Loucy (cell line): Measurements from ENCODE around the gene CFAP54.

Experiments
- H2AFZ ChIP-seq: fragments of 200-600 bp; sonication (generic); 2 replicates; pipeline ENCODE4 v1.6.0; 2016; ENCODE audit warnings: antibody characterized with exemption, mild to moderate bottlenecking, low read length, moderate library complexity
- H3F3A ChIP-seq: fragments of 200-600 bp; 2 replicates; pipeline ENCODE4 v1.6.0; 2016; ENCODE audit warnings: antibody characterized with exemption, low read depth, mild to moderate bottlenecking
- H3K27me3 ChIP-seq: fragments of 200-600 bp; sonication (generic); 2 replicates; pipeline ENCODE4 v1.6.1; 2014; ENCODE audit warnings: low read length, mild to moderate bottlenecking; ENCODE audit not compliant: insufficient read depth, poor library complexity, severe bottlenecking
- H3K36me3 ChIP-seq: fragments of 200-600 bp; sonication (generic); 2 replicates; pipeline ENCODE4 v1.6.1; 2016; ENCODE audit warnings: low read length; ENCODE audit not compliant: insufficient read depth
- H3K4me1 ChIP-seq: fragments of 200-600 bp; sonication (generic); 2 replicates; pipeline ENCODE4 v1.5.1; 2014; ENCODE audit warnings: low read length, mild to moderate bottlenecking; ENCODE audit not compliant: insufficient read depth, poor library complexity, severe bottlenecking
- H3K4me2 ChIP-seq: fragments of 200-600 bp; sonication (generic); 2 replicates; pipeline ENCODE4 v1.6.0; 2014; ENCODE audit warnings: antibody characterized with exemption, low read length, low read depth, mild to moderate bottlenecking; ENCODE audit not compliant: poor library complexity, severe bottlenecking
- H3K4me3 ChIP-seq: fragments of 200-600 bp; sonication (generic); 2 replicates; pipeline ENCODE4 v1.5.1; 2014; ENCODE audit warnings: low read length, mild to moderate bottlenecking, mixed read lengths; ENCODE audit not compliant: poor library complexity, severe bottlenecking
- H3K79me2 ChIP-seq: fragments of 200-600 bp; sonication (generic); 2 replicates; pipeline ENCODE4 v1.6.1; 2014; ENCODE audit warnings: low read length; ENCODE audit not compliant: insufficient read depth
- H3K9ac ChIP-seq: fragments of 200-600 bp; sonication (generic); 2 replicates; pipeline ENCODE4 v1.6.0; 2014; ENCODE audit warnings: mild to moderate bottlenecking, low read depth, low read length, moderate library complexity; ENCODE audit not compliant: poor library complexity, severe bottlenecking
- H3K9me2 ChIP-seq: fragments of 200-600 bp; sonication (generic); replicated peaks from 2 replicates; pipeline ENCODE4 v1.6.1; 2016; ENCODE audit warnings: low read depth, low read length, mixed read lengths
- H3K9me3 ChIP-seq: fragments of 200-600 bp; sonication (generic); 2 replicates; pipeline ENCODE4 v1.6.1; 2014; ENCODE audit warnings: mild to moderate bottlenecking, antibody characterized with exemption, low read length, low read depth; ENCODE audit not compliant: insufficient read depth
- H4K20me1 ChIP-seq: fragments of 200-600 bp; sonication (generic); 2 replicates; pipeline ENCODE4 v1.6.0; 2014; ENCODE audit warnings: antibody characterized with exemption, low read length, mild to moderate bottlenecking; ENCODE audit not compliant: insufficient read depth, poor library complexity, severe bottlenecking
- EZH2phosphoT487 ChIP-seq: fragments of 200-600 bp; IDR thresholded peaks from 2 replicates; pipeline ENCODE4 v1.6.1; 2018; ENCODE audit warnings: antibody characterized with exemption, mild to moderate bottlenecking, moderate library complexity, borderline replicate concordance
- TF ChIP-seq, protein P1 (sequence below): fragments of 200-600 bp; sonication (generic); conservative IDR thresholded peaks from 2 replicates; pipeline ENCODE4 v1.5.1; 2014; ENCODE audit warnings: mild to moderate bottlenecking, antibody characterized with exemption, low read length

The CFAP54 gene

GRCh38 chr12:96809522-96809921 is 320.1 kb downstream of the CFAP54 start:
- Histone ChIP-seq H3K9ac (no peak overlapping the region), H2AFZ (no peak overlapping the region), H3K9me2 (no peaks in the 10 kb centered on the region), H3K79me2 (no peaks in the 10 kb centered on the region), H3K36me3 (no peaks in the 10 kb centered on the region), H3K4me2 (no peak overlapping the region), H3K4me3 (no peak overlapping the region), H3K27me3 (no peaks in the 10 kb centered on the region), H4K20me1 (no peaks in the 10 kb centered on the region), H3K4me1 (no peaks in the 10 kb centered on the region), H3F3A (no peaks in the 10 kb centered on the region), H3K9me3 (no peaks in the 10 kb centered on the region)
- TF ChIP-seq EZH2phosphoT487 = no peak
- TF ChIP-seq, protein P1, sequence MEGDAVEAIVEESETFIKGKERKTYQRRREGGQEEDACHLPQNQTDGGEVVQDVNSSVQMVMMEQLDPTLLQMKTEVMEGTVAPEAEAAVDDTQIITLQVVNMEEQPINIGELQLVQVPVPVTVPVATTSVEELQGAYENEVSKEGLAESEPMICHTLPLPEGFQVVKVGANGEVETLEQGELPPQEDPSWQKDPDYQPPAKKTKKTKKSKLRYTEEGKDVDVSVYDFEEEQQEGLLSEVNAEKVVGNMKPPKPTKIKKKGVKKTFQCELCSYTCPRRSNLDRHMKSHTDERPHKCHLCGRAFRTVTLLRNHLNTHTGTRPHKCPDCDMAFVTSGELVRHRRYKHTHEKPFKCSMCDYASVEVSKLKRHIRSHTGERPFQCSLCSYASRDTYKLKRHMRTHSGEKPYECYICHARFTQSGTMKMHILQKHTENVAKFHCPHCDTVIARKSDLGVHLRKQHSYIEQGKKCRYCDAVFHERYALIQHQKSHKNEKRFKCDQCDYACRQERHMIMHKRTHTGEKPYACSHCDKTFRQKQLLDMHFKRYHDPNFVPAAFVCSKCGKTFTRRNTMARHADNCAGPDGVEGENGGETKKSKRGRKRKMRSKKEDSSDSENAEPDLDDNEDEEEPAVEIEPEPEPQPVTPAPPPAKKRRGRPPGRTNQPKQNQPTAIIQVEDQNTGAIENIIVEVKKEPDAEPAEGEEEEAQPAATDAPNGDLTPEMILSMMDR = no peak

- Histone ChIP-seq H3K9me3 (no peaks in the 10 kb centered on the region), H3F3A (no peaks in the 10 kb centered on the region), H4K20me1 (no peaks in the 10 kb centered on the region), H3K27me3 (no peaks in the 10 kb centered on the region), H3K4me2 (no peak overlapping the region), H2AFZ (no peak overlapping the region), H3K36me3 (no peaks in the 10 kb centered on the region), H3K4me3 (no peak overlapping the region), H3K4me1 (no peaks in the 10 kb centered on the region), H3K79me2 (no peaks in the 10 kb centered on the region), H3K9ac (no peak overlapping the region), H3K9me2 (no peaks in the 10 kb centered on the region)
- TF ChIP-seq, protein P1 = no peak
- TF ChIP-seq EZH2phosphoT487 = no peak
Observed at GRCh38 chr12:96810057-96810456, 320.7 kb downstream of the CFAP54 start.

GRCh38 chr12:96810477-96810876 is 321.1 kb downstream of the CFAP54 start:
- Histone ChIP-seq H3K4me2 (no peak overlapping the region), H2AFZ (no peak overlapping the region), H3K27me3 (no peaks in the 10 kb centered on the region), H3K9me2 (no peaks in the 10 kb centered on the region), H3K4me3 (no peak overlapping the region), H3K9me3 (no peaks in the 10 kb centered on the region), H3K4me1 (no peaks in the 10 kb centered on the region), H4K20me1 (no peaks in the 10 kb centered on the region), H3K9ac (no peak overlapping the region), H3K36me3 (no peaks in the 10 kb centered on the region), H3K79me2 (no peaks in the 10 kb centered on the region), H3F3A (no peaks in the 10 kb centered on the region)
- TF ChIP-seq EZH2phosphoT487 = no peak
- TF ChIP-seq, protein P1 = no peak
